PC-9 (cell line): ENCODE results near the gene CDK8.

Experiments used
- CTCF ChIP-seq: fragments of 200-600 bp; sonication (generic); conservative IDR thresholded peaks from 2 replicates; pipeline ENCODE4 v1.6.1; 2017; ENCODE audit warnings: mixed run types, antibody characterized with exemption, mild to moderate bottlenecking, moderate library complexity
- EZH2 ChIP-seq: fragments of 200-600 bp; sonication (generic); IDR thresholded peaks from 2 replicates; pipeline ENCODE4 v1.8.0; 2017; ENCODE audit warnings: antibody characterized with exemption, low read depth

DNA sequence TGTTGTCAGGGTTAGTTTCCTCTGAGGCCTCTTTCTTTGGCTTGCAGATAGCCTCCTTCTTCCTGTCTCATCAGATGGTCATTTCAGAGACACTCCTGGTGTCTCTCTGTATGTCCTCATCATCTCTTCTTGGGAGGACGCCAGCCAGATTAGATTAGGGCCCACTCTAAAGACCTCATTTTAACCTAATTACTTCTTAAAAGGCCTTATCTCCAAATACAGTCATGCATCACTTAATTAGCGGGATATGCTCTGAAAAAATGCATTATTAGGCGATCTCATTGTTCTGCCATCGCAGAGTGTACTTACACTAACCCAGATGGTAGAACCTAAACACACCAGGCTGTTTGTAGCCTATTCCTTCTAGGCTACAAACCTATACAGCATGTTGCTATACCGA is 89.0 kb downstream of the CDK8 start:
- TF ChIP-seq EZH2: no peak
- no peak for TF ChIP-seq CTCF
